NCI-H2227 (cell line): ENCODE measurements around the gene PI3.
"Not testable (repeated sequence)": the region's sequence is repeated elsewhere in the genome, so short reads cannot be mapped to it uniquely, and the experiment has no call there.

Experiments used
- DNase-seq: peaks from one replicate; lab custom pipeline; 2025; ENCODE audit not compliant: unreplicated experiment; lab: John Stamatoyannopoulos, UW

PI3 gene

GRCh38 chr20:45174434-45175364 is at the start of gene PI3:
Gene PI3 (plus strand): TSS chr20:45174902. CDS start chr20:45174923, 21 bp downstream.
- no peak for DNase-seq

- no peak for DNase-seq
These were observed 46.6 kb upstream of the PI3 start for GRCh38 chr20:45128099-45128498.

- no peak for DNase-seq
These were observed 37.8 kb upstream of the PI3 start for GRCh38 chr20:45136911-45137310.

GRCh38 chr20:45138561-45139300 is 36.0 kb upstream of the PI3 start:
- no peak for DNase-seq

GRCh38 chr20:45139733-45140375 is 34.8 kb upstream of the PI3 start:
- DNase-seq = not testable (repeated sequence)

GRCh38 chr20:45140836-45141235 is 33.9 kb upstream of the PI3 start:
- DNase-seq = no peak

GRCh38 chr20:45149062-45149461 is 25.6 kb upstream of the PI3 start:
- DNase-seq = no peak

GRCh38 chr20:45152405-45152804 is 22.3 kb upstream of the PI3 start:
- no peak for DNase-seq

GRCh38 chr20:45153147-45153546 is 21.6 kb upstream of the PI3 start:
- no peak for DNase-seq

- DNase-seq = no peak
These were observed 20.9 kb upstream of the PI3 start for GRCh38 chr20:45153752-45154151.

GRCh38 chr20:45154183-45154582 is 20.5 kb upstream of the PI3 start:
- no peak for DNase-seq

- not testable (repeated sequence) for DNase-seq
These were observed 19.9 kb upstream of the PI3 start for GRCh38 chr20:45154794-45155193.

GRCh38 chr20:45156713-45157112 is 18.0 kb upstream of the PI3 start:
- no peak for DNase-seq

- DNase-seq = no peak
These were observed 16.7 kb upstream of the PI3 start for GRCh38 chr20:45157962-45158361.

- DNase-seq = no peak
These were observed 11.5 kb upstream of the PI3 start for GRCh38 chr20:45163083-45163803.

- no peak for DNase-seq
These were observed 9.8 kb upstream of the PI3 start for GRCh38 chr20:45164906-45165305.

GRCh38 chr20:45173522-45173921 is 1.2 kb upstream of the PI3 start:
- no peak for DNase-seq

GRCh38 chr20:45176526-45177267 is 2.0 kb downstream of the PI3 start:
- DNase-seq = no peak

GRCh38 chr20:45179166-45179565 is 4.5 kb downstream of the PI3 start:
- no peak for DNase-seq

- no peak for DNase-seq
These were observed 6.9 kb downstream of the PI3 start for GRCh38 chr20:45181639-45182038.
